Activated T-helper 9 cell treated with anti-CD3 and anti-CD28 coated beads, Interleukin-2, amount 50 U/mL, for 16 hours (primary cell): ENCODE results near the gene TAS2R50.

Experiments
- DNase-seq: peaks from one replicate; pipeline ENCODE4 v3.0.0-alpha.2; 2020; ENCODE audit warnings: low read depth

TAS2R50 gene

DNA sequence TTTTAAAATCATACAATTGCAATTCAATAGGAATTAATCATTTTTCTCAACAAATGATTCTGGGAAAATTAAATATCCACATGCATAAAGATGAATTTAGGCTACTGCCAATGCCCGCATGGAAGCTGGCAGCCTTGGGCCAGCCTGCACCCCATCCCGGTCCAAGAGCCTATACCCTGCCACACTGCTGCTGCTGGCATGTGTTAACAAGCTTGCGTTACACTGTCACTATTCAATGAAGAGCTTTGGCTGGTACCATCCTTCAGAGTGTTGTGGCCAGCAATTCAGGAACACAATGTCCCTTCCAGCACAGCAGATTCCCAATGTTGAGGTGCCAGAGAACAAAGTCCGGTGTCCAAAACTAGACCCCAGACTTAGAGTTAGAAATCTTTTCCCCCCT is 34.1 kb downstream of the TAS2R50 start:
- DNase-seq = no peak

GRCh38 chr12:10943167-10943566 is 43.5 kb downstream of the TAS2R50 start:
- DNase-seq = no peak

GRCh38 chr12:10941916-10942607 is 44.6 kb downstream of the TAS2R50 start:
- no peak for DNase-seq

GRCh38 chr12:10941369-10941768 is 45.3 kb downstream of the TAS2R50 start:
- no peak for DNase-seq

GRCh38 chr12:10940389-10940788 is 46.3 kb downstream of the TAS2R50 start:
- no peak for DNase-seq

GRCh38 chr12:10939163-10939562 is 47.5 kb downstream of the TAS2R50 start, which contains the start of gene TAS2R14:
Gene TAS2R14, minus strand, starts transcription at chr12:10939263. Its CDS starts 56 bp downstream, at chr12:10939207.
- no peak for DNase-seq

DNA sequence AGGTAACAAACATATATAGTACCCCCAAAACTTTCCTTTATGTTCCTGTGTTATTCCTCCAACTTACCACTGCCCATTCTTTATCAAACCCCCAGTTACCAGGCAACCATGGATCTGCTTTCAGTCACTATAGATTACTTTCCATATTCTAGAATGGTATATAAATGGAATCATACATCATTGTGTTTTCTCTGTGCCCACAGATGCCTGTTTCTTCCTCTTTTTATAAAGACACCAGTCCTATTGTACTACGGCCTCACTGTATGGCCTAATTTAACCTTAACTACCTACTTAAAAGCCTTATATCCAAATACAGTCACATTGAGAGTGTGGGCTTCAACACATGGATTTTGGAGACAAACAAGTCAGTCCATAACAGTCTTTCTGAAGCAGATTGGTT is 50.2 kb downstream of the TAS2R50 start:
- no peak for DNase-seq
